Measurements from ENCODE around the gene OXT.
A peak's percentile ranks its signal among the peaks of the same experiment; 100 is the strongest.
"Not testable (repeated sequence)": the region's sequence is repeated elsewhere in the genome, so short reads cannot be mapped to it uniquely, and the experiment has no call there.

The OXT gene

GRCh38 chr20:3071610-3072529 is at the start of gene OXT:
TSS of gene OXT (plus strand) at chr20:3071620. CDS start at chr20:3071656, 36 bp downstream.
- DNase-seq = no peak

GRCh38 chr20:3021777-3022176 is 49.6 kb upstream of the OXT start:
- no peak for DNase-seq

- DNase-seq = not testable (repeated sequence)
These were observed 48.6 kb upstream of the OXT start for GRCh38 chr20:3022559-3023490.

- no peak for DNase-seq
These were observed 43.4 kb upstream of the OXT start for GRCh38 chr20:3027987-3028386.

GRCh38 chr20:3031524-3032147 is 39.8 kb upstream of the OXT start:
- DNase-seq = no peak

- no peak for DNase-seq
These were observed 38.8 kb upstream of the OXT start for GRCh38 chr20:3032624-3033023.

GRCh38 chr20:3037654-3038053 is 33.8 kb upstream of the OXT start:
- DNase-seq = no peak

- no peak for DNase-seq
These were observed 33.0 kb upstream of the OXT start for GRCh38 chr20:3038454-3038853.

GRCh38 chr20:3039426-3039825 is 32.0 kb upstream of the OXT start:
- no peak for DNase-seq

- DNase-seq = no peak
These were observed 31.3 kb upstream of the OXT start for GRCh38 chr20:3040086-3040485.

GRCh38 chr20:3041854-3042409 is 29.5 kb upstream of the OXT start:
- no peak for DNase-seq

GRCh38 chr20:3042625-3043024 is 28.8 kb upstream of the OXT start:
- no peak for DNase-seq

GRCh38 chr20:3043322-3043721 is 28.1 kb upstream of the OXT start, which contains the start of gene GNRH2:
TSS of gene GNRH2 (plus strand) at chr20:3043622. CDS start at chr20:3044415, 793 bp downstream.
- DNase-seq = no peak

GRCh38 chr20:3044336-3044965 is 27.0 kb upstream of the OXT start:
- DNase-seq = no peak

- DNase-seq = peak in 1 of 2 experiments; percentile 85
These were observed 26.2 kb upstream of the OXT start for GRCh38 chr20:3045042-3045815.

GRCh38 chr20:3045816-3046676 is 25.4 kb upstream of the OXT start, which contains the start of gene MRPS26:
TSS of gene MRPS26 (plus strand) at chr20:3046052. CDS start at chr20:3046069, 17 bp downstream.
- DNase-seq = peak in 1 of 2 experiments; percentile 85

GRCh38 chr20:3046677-3047462 is 24.6 kb upstream of the OXT start:
- DNase-seq = no peak

GRCh38 chr20:3047486-3048419 is 23.7 kb upstream of the OXT start:
- DNase-seq = no peak

Data from cerebellar nuclear complex (tissue), 1 donor.